PC-9 (cell line): ENCODE results near the gene KCNK2.

Source experiments
- CTCF ChIP-seq: fragments of 200-600 bp; sonication (generic); conservative IDR thresholded peaks from 2 replicates; pipeline ENCODE4 v1.6.1; 2017; ENCODE audit warnings: mixed run types, antibody characterized with exemption, mild to moderate bottlenecking, moderate library complexity
- EZH2 ChIP-seq: fragments of 200-600 bp; sonication (generic); IDR thresholded peaks from 2 replicates; pipeline ENCODE4 v1.8.0; 2017; ENCODE audit warnings: antibody characterized with exemption, low read depth

GRCh38 chr1:215087603-215088002 is 5.1 kb downstream of the KCNK2 start:
- TF ChIP-seq CTCF = no peak
- no peak for TF ChIP-seq EZH2
